DOHH2 (cell line): Measurements from ENCODE around the gene NT5C3A.

Source experiments
- EZH2phosphoT487 ChIP-seq: fragments of 200-600 bp; sonication (generic); IDR thresholded peaks from 2 replicates; pipeline ENCODE4 v1.6.1; 2017; ENCODE audit warnings: borderline replicate concordance, mild to moderate bottlenecking, antibody characterized with exemption, low read length, moderate library complexity, mixed read lengths
- TF ChIP-seq, protein P1 (sequence below): fragments of 200-600 bp; sonication (generic); IDR thresholded peaks from one replicate; pipeline ENCODE4 v1.5.1; 2014; ENCODE audit warnings: antibody characterized with exemption, mild to moderate bottlenecking, low read depth, low read length; ENCODE audit not compliant: poor library complexity, severe bottlenecking

DNA sequence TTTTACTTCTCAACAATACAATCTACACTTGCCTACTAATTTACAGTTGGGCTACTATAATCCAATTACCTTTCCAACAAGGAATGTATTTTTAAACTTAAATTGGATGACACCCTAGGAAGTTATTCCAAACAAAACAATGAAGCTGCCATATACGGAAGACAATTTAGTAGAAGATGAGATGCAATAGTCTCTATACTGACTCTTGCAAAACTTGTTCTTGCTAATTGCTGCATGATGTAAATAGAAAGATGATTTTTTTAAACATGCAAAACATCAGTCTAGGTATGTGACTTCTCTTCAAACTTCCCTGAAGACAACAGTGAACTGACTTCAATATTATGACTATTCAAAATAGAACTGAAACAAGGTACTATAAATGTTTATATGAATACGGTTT, 17.6 kb downstream of the NT5C3A start:
- TF ChIP-seq, protein P1, sequence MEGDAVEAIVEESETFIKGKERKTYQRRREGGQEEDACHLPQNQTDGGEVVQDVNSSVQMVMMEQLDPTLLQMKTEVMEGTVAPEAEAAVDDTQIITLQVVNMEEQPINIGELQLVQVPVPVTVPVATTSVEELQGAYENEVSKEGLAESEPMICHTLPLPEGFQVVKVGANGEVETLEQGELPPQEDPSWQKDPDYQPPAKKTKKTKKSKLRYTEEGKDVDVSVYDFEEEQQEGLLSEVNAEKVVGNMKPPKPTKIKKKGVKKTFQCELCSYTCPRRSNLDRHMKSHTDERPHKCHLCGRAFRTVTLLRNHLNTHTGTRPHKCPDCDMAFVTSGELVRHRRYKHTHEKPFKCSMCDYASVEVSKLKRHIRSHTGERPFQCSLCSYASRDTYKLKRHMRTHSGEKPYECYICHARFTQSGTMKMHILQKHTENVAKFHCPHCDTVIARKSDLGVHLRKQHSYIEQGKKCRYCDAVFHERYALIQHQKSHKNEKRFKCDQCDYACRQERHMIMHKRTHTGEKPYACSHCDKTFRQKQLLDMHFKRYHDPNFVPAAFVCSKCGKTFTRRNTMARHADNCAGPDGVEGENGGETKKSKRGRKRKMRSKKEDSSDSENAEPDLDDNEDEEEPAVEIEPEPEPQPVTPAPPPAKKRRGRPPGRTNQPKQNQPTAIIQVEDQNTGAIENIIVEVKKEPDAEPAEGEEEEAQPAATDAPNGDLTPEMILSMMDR, result no peak
- no peak for TF ChIP-seq EZH2phosphoT487
